KMS-11 (cell line): ENCODE results near the gene RASSF8.
A peak's percentile ranks its signal among the peaks of the same experiment; 100 is the strongest.

Experiments
- H2AFZ ChIP-seq: fragments of 200-600 bp; sonication (generic); 2 replicates; pipeline ENCODE4 v1.6.1; 2016; ENCODE audit warnings: antibody characterized with exemption, mixed run types, low read depth
- H3K27ac ChIP-seq: fragments of 200-600 bp; sonication (generic); 2 replicates; pipeline ENCODE4 v1.6.1; 2016; ENCODE audit warnings: mild to moderate bottlenecking, mixed run types
- H3K27me3 ChIP-seq: fragments of 200-600 bp; sonication (generic); 2 replicates; pipeline ENCODE4 v1.6.1; 2017; ENCODE audit warnings: mild to moderate bottlenecking, low read depth, mixed run types, moderate library complexity; ENCODE audit not compliant: insufficient read depth
- H3K36me3 ChIP-seq: fragments of 200-600 bp; sonication (generic); 2 replicates; pipeline ENCODE4 v1.6.1; 2017; ENCODE audit warnings: mild to moderate bottlenecking, mixed run types; ENCODE audit not compliant: insufficient read depth
- H3K4me1 ChIP-seq: fragments of 200-600 bp; sonication (generic); 2 replicates; pipeline ENCODE4 v1.6.1; 2016; ENCODE audit warnings: mild to moderate bottlenecking, low read depth, mixed run types; ENCODE audit not compliant: poor library complexity, severe bottlenecking
- H3K4me2 ChIP-seq: fragments of 200-600 bp; sonication (generic); 2 replicates; pipeline ENCODE4 v1.7.0; 2016; ENCODE audit warnings: mild to moderate bottlenecking, mixed run types
- H3K4me3 ChIP-seq: fragments of 200-600 bp; sonication (generic); IDR thresholded peaks from 2 replicates; pipeline ENCODE4 v1.6.1; 2017; ENCODE audit warnings: low read depth, low read length, mixed read lengths; ENCODE audit not compliant: insufficient read depth
- H3K79me2 ChIP-seq: fragments of 200-600 bp; sonication (generic); 2 replicates; pipeline ENCODE4 v1.6.1; 2016; ENCODE audit warnings: low read depth, mixed run types; ENCODE audit not compliant: insufficient read depth
- H3K9ac ChIP-seq: fragments of 200-600 bp; sonication (generic); 2 replicates; pipeline ENCODE4 v1.6.1; 2016; ENCODE audit warnings: mild to moderate bottlenecking, mixed run types
- H4K20me1 ChIP-seq: fragments of 200-600 bp; sonication (generic); 2 replicates; pipeline ENCODE4 v1.6.1; 2016; ENCODE audit warnings: mild to moderate bottlenecking, mixed run types; ENCODE audit not compliant: insufficient read depth
- TF ChIP-seq, protein P1 (sequence below): fragments of 200-600 bp; sonication (generic); conservative IDR thresholded peaks from 2 replicates; pipeline ENCODE4 v1.6.1; 2017; ENCODE audit warnings: low read depth, mild to moderate bottlenecking, antibody characterized with exemption, low read length, moderate library complexity, mixed read lengths

RASSF8 gene

DNA sequence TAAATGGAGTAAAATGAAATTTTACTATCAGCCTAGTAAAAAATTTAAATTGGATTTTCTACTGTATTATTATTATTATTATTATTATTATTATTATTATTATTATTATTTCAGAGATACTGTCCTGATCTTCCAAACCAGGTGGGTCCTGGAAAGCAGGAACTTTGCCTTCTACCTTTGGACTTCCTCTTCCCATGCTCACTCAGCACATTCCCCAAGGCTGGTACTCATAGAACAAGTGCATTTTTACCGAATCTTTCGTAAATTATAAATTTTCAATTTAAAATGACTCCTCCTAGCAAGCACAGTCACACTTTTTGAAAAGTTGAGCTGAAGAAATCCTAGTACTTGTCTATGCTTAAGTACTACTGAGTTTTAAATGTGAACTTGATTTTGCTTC, 136.7 kb downstream of the RASSF8 start:
- H3K27ac ChIP-seq = no peak overlapping the region
- no peak overlapping the region for H3K4me3 ChIP-seq
- peaks cover 9% of the 10 kb centered on the region for H3K4me1 ChIP-seq
- H3K9ac ChIP-seq = no peak overlapping the region
- H4K20me1 ChIP-seq = no peaks in the 10 kb centered on the region
- no peaks in the 10 kb centered on the region for H3K27me3 ChIP-seq
- no peak overlapping the region for H2AFZ ChIP-seq
- no peaks in the 10 kb centered on the region for H3K79me2 ChIP-seq
- TF ChIP-seq, protein P1, sequence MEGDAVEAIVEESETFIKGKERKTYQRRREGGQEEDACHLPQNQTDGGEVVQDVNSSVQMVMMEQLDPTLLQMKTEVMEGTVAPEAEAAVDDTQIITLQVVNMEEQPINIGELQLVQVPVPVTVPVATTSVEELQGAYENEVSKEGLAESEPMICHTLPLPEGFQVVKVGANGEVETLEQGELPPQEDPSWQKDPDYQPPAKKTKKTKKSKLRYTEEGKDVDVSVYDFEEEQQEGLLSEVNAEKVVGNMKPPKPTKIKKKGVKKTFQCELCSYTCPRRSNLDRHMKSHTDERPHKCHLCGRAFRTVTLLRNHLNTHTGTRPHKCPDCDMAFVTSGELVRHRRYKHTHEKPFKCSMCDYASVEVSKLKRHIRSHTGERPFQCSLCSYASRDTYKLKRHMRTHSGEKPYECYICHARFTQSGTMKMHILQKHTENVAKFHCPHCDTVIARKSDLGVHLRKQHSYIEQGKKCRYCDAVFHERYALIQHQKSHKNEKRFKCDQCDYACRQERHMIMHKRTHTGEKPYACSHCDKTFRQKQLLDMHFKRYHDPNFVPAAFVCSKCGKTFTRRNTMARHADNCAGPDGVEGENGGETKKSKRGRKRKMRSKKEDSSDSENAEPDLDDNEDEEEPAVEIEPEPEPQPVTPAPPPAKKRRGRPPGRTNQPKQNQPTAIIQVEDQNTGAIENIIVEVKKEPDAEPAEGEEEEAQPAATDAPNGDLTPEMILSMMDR = no peak
- no peak overlapping the region for H3K4me2 ChIP-seq
- no peaks in the 10 kb centered on the region for H3K36me3 ChIP-seq

DNA sequence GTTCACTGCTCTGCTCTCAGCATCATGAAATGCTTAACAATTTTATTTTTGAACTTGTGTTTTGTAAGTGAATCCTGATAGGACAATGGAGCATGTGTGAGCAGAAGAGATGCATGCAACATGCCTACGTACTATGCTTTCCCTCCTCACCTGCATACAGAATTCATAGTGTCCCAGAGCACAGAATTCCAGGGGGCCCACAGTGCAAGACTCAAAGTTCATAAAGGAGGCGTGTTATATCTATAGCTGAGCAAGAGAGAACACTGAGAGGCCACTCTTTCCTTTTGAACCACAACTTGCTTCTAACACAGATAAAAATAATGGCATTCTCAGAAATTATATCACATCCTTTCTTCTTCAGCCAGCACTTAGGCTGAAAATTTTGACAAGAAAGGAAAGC, 137.6 kb downstream of the RASSF8 start:
- no peak overlapping the region for H3K27ac ChIP-seq
- TF ChIP-seq, protein P1 = no peak
- no peak overlapping the region for H3K9ac ChIP-seq
- no peaks in the 10 kb centered on the region for H3K27me3 ChIP-seq
- no peak overlapping the region for H3K4me3 ChIP-seq
- no peak overlapping the region for H2AFZ ChIP-seq
- H3K36me3 ChIP-seq = no peaks in the 10 kb centered on the region
- peaks cover 9% of the 10 kb centered on the region for H3K4me1 ChIP-seq
- no peaks in the 10 kb centered on the region for H4K20me1 ChIP-seq
- H3K79me2 ChIP-seq = no peaks in the 10 kb centered on the region
- H3K4me2 ChIP-seq = no peak overlapping the region

DNA sequence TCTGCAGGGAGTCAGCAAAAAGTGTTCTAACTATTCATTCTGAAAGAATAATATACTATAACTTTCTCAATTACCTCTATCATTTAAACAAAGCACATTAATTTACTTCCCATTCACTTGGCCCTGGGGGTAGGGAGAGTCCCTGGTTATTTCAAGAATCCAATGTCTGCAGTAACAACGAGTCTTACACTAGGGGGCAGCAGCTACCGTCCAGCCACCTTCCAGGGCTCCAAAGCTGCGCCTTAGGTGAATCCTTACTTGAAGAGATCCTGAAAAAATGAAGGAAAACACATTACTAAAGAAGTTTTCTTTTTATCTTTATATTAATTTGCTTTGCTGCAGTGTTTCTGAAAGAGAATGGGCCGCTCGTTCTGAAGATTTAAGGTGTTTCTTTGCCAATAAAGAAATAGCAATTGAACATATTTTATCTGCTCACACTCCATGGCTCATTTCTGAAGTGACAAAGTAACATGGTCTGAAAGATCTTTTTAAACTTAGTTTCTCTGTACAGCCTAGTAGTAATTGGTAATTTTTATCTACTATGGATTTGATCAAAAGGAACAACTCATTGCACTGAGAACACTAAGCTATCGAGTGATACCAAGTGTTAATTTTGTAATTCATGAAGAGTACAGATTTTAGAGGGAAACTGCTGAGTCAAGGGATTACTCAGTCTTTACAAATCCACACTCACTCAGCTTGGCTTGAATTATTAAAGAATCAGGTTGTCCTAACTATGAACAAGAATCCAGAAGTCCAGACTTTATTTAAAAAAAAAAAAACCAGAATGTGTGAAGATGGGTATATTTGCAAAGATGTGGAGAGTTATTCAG, 138.8 kb downstream of the RASSF8 start:
- Histone ChIP-seq H3K27me3 (no peaks in the 10 kb centered on the region), H3K4me1 (peaks cover 9% of the 10 kb centered on the region), H3K4me2 (peak overlapping the region; percentile 14; the same call in 1 of the 2 replicates), H4K20me1 (no peaks in the 10 kb centered on the region), H3K9ac (no peak overlapping the region), H3K4me3 (no peak overlapping the region), H3K36me3 (no peaks in the 10 kb centered on the region), H2AFZ (0 out of 2 replicates have a peak overlapping the region, but pooled peaks have one; percentile 17), H3K79me2 (no peaks in the 10 kb centered on the region), H3K27ac (no peak overlapping the region; the same call in 1 of the 2 replicates)
- TF ChIP-seq, protein P1 = peak; percentile 95

DNA sequence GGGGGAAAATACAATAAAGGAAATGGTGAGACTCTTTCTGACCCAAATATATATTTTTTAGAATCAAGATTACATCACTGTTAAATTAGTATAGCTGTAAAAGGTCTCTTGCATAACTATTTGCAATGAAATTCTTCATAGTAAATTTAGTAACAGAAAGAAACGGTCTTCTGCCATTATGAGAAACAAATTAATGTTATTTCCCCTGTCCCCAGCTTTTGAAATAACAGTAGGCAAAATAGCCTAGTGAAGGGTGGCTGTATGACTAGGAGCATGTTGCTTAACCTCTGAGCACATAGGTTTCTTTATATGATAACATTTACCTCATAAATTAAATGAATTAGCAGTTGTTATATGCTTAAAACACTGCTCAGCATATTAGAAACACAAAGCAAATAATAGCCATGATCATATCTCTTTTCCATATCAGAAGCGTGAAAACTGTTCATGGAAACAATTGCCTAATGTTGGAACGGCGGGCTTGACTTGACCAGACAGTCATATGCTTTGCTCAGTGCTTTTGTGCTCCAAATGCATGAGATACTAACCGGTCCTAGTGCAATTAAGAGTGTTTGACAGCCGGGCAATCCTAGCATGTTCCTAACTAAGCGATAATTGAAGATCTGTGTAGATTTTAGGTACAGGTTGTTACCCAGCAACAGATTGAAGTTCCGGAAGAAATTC, 142.3 kb downstream of the RASSF8 start:
- Histone ChIP-seq H3K4me3 (no peak overlapping the region), H2AFZ (no peak overlapping the region), H3K27me3 (no peaks in the 10 kb centered on the region), H3K9ac (no peak overlapping the region), H3K27ac (no peak overlapping the region), H3K4me1 (peaks cover 9% of the 10 kb centered on the region), H3K36me3 (no peaks in the 10 kb centered on the region), H4K20me1 (no peaks in the 10 kb centered on the region), H3K79me2 (no peaks in the 10 kb centered on the region), H3K4me2 (no peak overlapping the region)
- TF ChIP-seq, protein P1 = no peak
